Keratinocyte (primary cell): ENCODE data around the gene FUCA1. TPM values are rescaled to one million over a fixed set of nuclear protein-coding genes. Genes with fewer than 3 reads are reported as not detected.

Experiments used
- DNase-seq: peaks from one replicate; pipeline ENCODE4 v3.0.0-alpha.2; 2011; ENCODE audit warnings: low read depth, missing footprints, low spot score
- FAIRE-seq: peaks from 2 replicates; lab custom pipeline; 2011; peaks lifted over from hg19 to GRCh38; lab: Jason Lieb, UNC
- H2AFZ ChIP-seq: 2 replicates; pipeline ENCODE4 v1.6.0; 2012; ENCODE audit warnings: low read length, control low read depth, inconsistent platforms; ENCODE audit not compliant: control insufficient read depth
- H3K27ac ChIP-seq: 2 replicates; pipeline ENCODE4 v1.5.1; 2011; ENCODE audit warnings: low read length; ENCODE audit not compliant: control insufficient read depth, insufficient read depth
- H3K27me3 ChIP-seq: 3 replicates; pipeline ENCODE4 v1.6.0; 2011; ENCODE audit warnings: low read length; ENCODE audit not compliant: control insufficient read depth, insufficient read depth; ENCODE audit errors: extremely low read depth
- H3K36me3 ChIP-seq, 2 experiments: 2 replicates in 1 of 2; 3 replicates in 1 of 2; pipeline ENCODE4 v1.5.1; 2011; ENCODE audit warnings: low read length in 2 of 2, mild to moderate bottlenecking in 1 of 2; ENCODE audit not compliant: control insufficient read depth in 2 of 2, insufficient read depth in 2 of 2; ENCODE audit errors: extremely low read depth in 1 of 2
- H3K4me1 ChIP-seq: 3 replicates; pipeline ENCODE4 v1.5.1; 2011; ENCODE audit warnings: low read length; ENCODE audit not compliant: control insufficient read depth, insufficient read depth; ENCODE audit errors: extremely low read depth
- H3K4me2 ChIP-seq: 3 replicates; pipeline ENCODE4 v1.6.0; 2011; ENCODE audit warnings: low read depth, low read length; ENCODE audit not compliant: control insufficient read depth, insufficient read depth; ENCODE audit errors: extremely low read depth
- H3K4me3 ChIP-seq, 3 experiments: fragments of 200-600 bp in 1 of 3; sonication (generic) in 1 of 3; 2 replicates in 2 of 3; 3 replicates in 1 of 3; pipeline ENCODE4 v1.5.1; 2011 to 2016; ENCODE audit warnings: low read length in 3 of 3, mild to moderate bottlenecking in 3 of 3, control low read depth in 2 of 3, inconsistent platforms in 1 of 3, low read depth in 1 of 3, mixed read lengths in 1 of 3, mixed run types in 1 of 3, moderate library complexity in 1 of 3; ENCODE audit not compliant: control insufficient read depth in 2 of 3, insufficient read depth in 2 of 3; ENCODE audit errors: extremely low read depth in 1 of 3
- H3K79me2 ChIP-seq: 2 replicates; pipeline ENCODE4 v1.6.0; 2012; ENCODE audit warnings: low read length; ENCODE audit not compliant: control insufficient read depth, insufficient read depth
- H3K9ac ChIP-seq: 3 replicates; pipeline ENCODE4 v1.6.0; 2011; ENCODE audit warnings: low read length; ENCODE audit not compliant: control insufficient read depth, insufficient read depth; ENCODE audit errors: extremely low read depth
- H3K9me1 ChIP-seq: 3 replicates; pipeline ENCODE4 v1.6.0; 2011; ENCODE audit warnings: low read length; ENCODE audit not compliant: control insufficient read depth, insufficient read depth; ENCODE audit errors: extremely low read depth
- H3K9me3 ChIP-seq: 2 replicates; pipeline ENCODE4 v1.5.1; 2012; ENCODE audit warnings: low read depth, low read length; ENCODE audit not compliant: control insufficient read depth
- H4K20me1 ChIP-seq: 3 replicates; pipeline ENCODE4 v1.6.0; 2011; ENCODE audit warnings: low read length; ENCODE audit not compliant: control insufficient read depth, insufficient read depth; ENCODE audit errors: extremely low read depth
- CTCF ChIP-seq, 3 experiments: IDR thresholded peaks in 1 of 3; conservative IDR thresholded peaks in 1 of 3; optimal IDR thresholded peaks in 1 of 3; 2 replicates in 2 of 3; 3 replicates in 1 of 3; pipeline versions ENCODE3 to v1.5.1; 2011; ENCODE audit warnings: low read length in 3 of 3, mild to moderate bottlenecking in 3 of 3, moderate library complexity in 2 of 3, control low read depth in 1 of 3, inconsistent platforms in 1 of 3; ENCODE audit not compliant: insufficient read depth in 2 of 3; ENCODE audit errors: extremely low read depth in 1 of 3
- EZH2 ChIP-seq: IDR thresholded peaks from one replicate; pipeline ENCODE4 v1.6.1; 2012; ENCODE audit warnings: inconsistent platforms, mild to moderate bottlenecking, low read length, moderate library complexity
- dilution Hi-C: fragments of 300-500 bp; cut with MboI; formaldehyde crosslinking; loops from one replicate; pipeline ENCODE4 v1.7.0; 2020; ENCODE audit warnings: low sequenced_read_pairs; ENCODE audit not compliant: extremely low pct_ligation_motif_present
- polyA plus RNA-seq, 5 experiments: library from polyadenylated mRNA; depleted of rRNA in 3 of 5; stranded (reverse) in 3 of 5; stranded (forward) in 1 of 5; unstranded in 1 of 5; fragments of >200 nt; gene quantifications; 1 replicate in 1 of 5; 2 replicates in 3 of 5; 3 replicates in 1 of 5; pipeline versions ENCODE4 v1.2.1 to v1.2.3, GENCODE V29; 2011 to 2012; ENCODE audit warnings: missing spikeins in 2 of 5, low read depth in 1 of 5, low replicate concordance in 1 of 5

FUCA1 gene
- polyA plus RNA-seq, 1 donor (not counting 4 experiments of a cell fraction or from before 2014, with no cell fraction given): 11.9 TPM

DNA sequence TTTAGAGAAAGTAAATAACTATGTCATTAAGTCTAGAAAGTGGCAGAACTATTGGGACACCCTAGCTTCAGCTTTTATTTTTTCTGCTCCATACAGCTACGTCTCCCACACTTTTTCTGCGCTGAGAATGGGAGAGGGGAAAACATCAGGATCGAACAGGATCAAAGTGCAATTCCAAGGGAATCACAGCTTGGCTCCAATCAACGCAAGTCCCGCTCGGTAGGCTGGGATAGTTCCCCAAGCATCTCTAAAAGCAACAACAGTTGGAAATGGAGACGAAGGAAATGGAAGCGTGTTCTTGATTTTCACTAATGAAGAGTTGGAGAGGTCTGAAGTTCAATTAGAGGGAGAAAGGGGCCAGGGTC lies 43.4 kb downstream of the FUCA1 start:
- peak; percentile 29 for FAIRE-seq

GRCh38 chr1:23823767-23824166 lies 44.3 kb downstream of the FUCA1 start:
- H3K9me1 ChIP-seq: no peaks in the 10 kb centered on the region

More for the DNA sequence above, 43.4 kb downstream of the FUCA1 start:
- Histone ChIP-seq H3K27ac (peak overlapping the region; percentile 87), H4K20me1 (no peaks in the 10 kb centered on the region), H3K4me1 (peaks cover 3% of the 10 kb centered on the region), H3K4me2 (peak overlapping the region; percentile 100), H3K36me3 (no peaks in the 10 kb centered on the region), H3K9me3 (no peaks in the 10 kb centered on the region), H3K9ac (peak overlapping the region; percentile 96), H3K9me1 (no peaks in the 10 kb centered on the region), H3K79me2 (peaks cover 6% of the 10 kb centered on the region), H3K27me3 (no peaks in the 10 kb centered on the region), H3K4me3 (peak overlapping the region; percentile 77 to 98 (median 89)), H2AFZ (peak overlapping the region; percentile 96)
- dilution Hi-C loops: no loop called here
- DNase-seq: no peak
- TF ChIP-seq CTCF (optimal IDR thresholded peaks at IDR 0.05 in 1 of 3, IDR thresholded peaks at IDR 0.05 in 1 of 3, conservative IDR thresholded peaks at IDR 0.05 in 1 of 3; ENCODE audit: extremely low read depth in 1 of 3, insufficient read depth in 2 of 3, low read length in 3 of 3) (no peak), EZH2 (no peak)

More at GRCh38 chr1:23823767-23824166, 44.3 kb downstream of the FUCA1 start:
- no peaks in the 10 kb centered on the region for H3K27me3 ChIP-seq
- DNase-seq (no peak), FAIRE-seq (peak; percentile 49)
- H3K9ac ChIP-seq: no peak overlapping the region
- H4K20me1 ChIP-seq: no peaks in the 10 kb centered on the region
- H3K4me1 ChIP-seq: peaks cover 3% of the 10 kb centered on the region
- H3K4me2 ChIP-seq: peak overlapping the region; percentile 100
- peaks cover 6% of the 10 kb centered on the region for H3K79me2 ChIP-seq
- H3K27ac ChIP-seq: no peak overlapping the region
- TF ChIP-seq EZH2: no peak
- TF ChIP-seq CTCF (optimal IDR thresholded peaks at IDR 0.05 in 1 of 3, IDR thresholded peaks at IDR 0.05 in 1 of 3, conservative IDR thresholded peaks at IDR 0.05 in 1 of 3; ENCODE audit: extremely low read depth in 1 of 3, insufficient read depth in 2 of 3, low read length in 3 of 3): no peak
- no peak overlapping the region for H2AFZ ChIP-seq
- no peaks in the 10 kb centered on the region for H3K9me3 ChIP-seq
- H3K36me3 ChIP-seq: no peaks in the 10 kb centered on the region
- dilution Hi-C loops: no loop called here
- no peak overlapping the region for H3K4me3 ChIP-seq
